ENCODE results near the gene RIPOR2. TPM values are rescaled to one million over a fixed set of nuclear protein-coding genes. Genes with fewer than 3 reads are reported as not detected.

The RIPOR2 gene
- total and polyA plus RNA-seq, 10 of the 15 experiments (the other 5 are each of a cell fraction or from before 2014, with no cell fraction given) = 22.2 to 48.2 (median 34.7) TPM

DNA sequence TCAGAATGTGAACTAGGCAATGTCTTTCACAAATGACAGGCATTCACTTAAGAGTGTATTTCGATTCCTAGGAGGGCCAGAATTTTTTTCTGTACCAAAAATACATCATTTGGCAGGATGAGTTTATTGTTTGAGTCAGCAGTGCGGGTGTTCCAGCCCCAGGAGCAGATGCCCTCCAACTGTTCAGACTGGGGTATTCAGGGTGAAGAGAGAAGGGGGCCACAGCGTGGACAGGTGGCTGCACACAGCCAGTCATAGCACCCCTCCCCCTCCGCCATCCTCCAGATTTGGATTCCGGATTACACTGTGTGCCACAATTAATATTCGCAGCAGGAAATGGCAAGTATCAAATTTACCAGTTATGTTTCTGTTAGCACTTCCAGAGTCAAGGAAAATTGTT lies 38.6 kb downstream of the RIPOR2 start:
- RAD21 ChIA-PET (ENCODE audit: unreplicated experiment) = no interaction called here
- WGBS (ENCODE audit: insufficient coverage, insufficient replicate concordance, low lambda C conversion rate, missing lambda C conversion rate) = 92% methylated on average over 6 of the region's 6 CpGs

More for the DNA sequence above, 38.6 kb downstream of the RIPOR2 start:
- DNase-seq (ENCODE audit: low read depth, low spot score) (no peak), FAIRE-seq (no peak), ATAC-seq (no peak)
- Histone ChIP-seq H3K79me2 (ENCODE audit: control insufficient read depth, insufficient read depth, low read length) (no peaks in the 10 kb centered on the region), H3K4me1 (ENCODE audit: control insufficient read depth, insufficient read depth, low read length) (no peaks in the 10 kb centered on the region), H4K20me1 (ENCODE audit: control insufficient read depth, insufficient read depth) (no peaks in the 10 kb centered on the region), H3K36me3 (ENCODE audit: control insufficient read depth in 2 of 2, insufficient read depth in 2 of 2, low read length in 1 of 2) (no peaks in the 10 kb centered on the region), H2AFZ (ENCODE audit: control insufficient read depth, low read depth, low read length) (no peak overlapping the region), H3K9me3 (replicated peaks; ENCODE audit: control insufficient read depth, insufficient read depth, low read length) (no peaks in the 10 kb centered on the region), H3K4me3 (no peak overlapping the region), H3K27ac (ENCODE audit: control insufficient read depth, insufficient read depth) (no peak overlapping the region), H3K9ac (ENCODE audit: control insufficient read depth, insufficient read depth, low read length) (no peak overlapping the region), H3K4me2 (ENCODE audit: control insufficient read depth, insufficient read depth) (no peak overlapping the region), H3K27me3 (replicated peaks in 1 of 2; ENCODE audit: control insufficient read depth in 2 of 2, insufficient read depth in 2 of 2, low read length in 1 of 2) (no peaks in the 10 kb centered on the region)
- TF ChIP-seq, protein P1, sequence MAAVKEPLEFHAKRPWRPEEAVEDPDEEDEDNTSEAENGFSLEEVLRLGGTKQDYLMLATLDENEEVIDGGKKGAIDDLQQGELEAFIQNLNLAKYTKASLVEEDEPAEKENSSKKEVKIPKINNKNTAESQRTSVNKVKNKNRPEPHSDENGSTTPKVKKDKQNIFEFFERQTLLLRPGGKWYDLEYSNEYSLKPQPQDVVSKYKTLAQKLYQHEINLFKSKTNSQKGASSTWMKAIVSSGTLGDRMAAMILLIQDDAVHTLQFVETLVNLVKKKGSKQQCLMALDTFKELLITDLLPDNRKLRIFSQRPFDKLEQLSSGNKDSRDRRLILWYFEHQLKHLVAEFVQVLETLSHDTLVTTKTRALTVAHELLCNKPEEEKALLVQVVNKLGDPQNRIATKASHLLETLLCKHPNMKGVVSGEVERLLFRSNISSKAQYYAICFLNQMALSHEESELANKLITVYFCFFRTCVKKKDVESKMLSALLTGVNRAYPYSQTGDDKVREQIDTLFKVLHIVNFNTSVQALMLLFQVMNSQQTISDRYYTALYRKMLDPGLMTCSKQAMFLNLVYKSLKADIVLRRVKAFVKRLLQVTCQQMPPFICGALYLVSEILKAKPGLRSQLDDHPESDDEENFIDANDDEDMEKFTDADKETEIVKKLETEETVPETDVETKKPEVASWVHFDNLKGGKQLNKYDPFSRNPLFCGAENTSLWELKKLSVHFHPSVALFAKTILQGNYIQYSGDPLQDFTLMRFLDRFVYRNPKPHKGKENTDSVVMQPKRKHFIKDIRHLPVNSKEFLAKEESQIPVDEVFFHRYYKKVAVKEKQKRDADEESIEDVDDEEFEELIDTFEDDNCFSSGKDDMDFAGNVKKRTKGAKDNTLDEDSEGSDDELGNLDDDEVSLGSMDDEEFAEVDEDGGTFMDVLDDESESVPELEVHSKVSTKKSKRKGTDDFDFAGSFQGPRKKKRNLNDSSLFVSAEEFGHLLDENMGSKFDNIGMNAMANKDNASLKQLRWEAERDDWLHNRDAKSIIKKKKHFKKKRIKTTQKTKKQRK (IDR thresholded peaks at IDR 0.05; ENCODE audit: low read depth, low read length) = no peak
- no peak for TF ChIP-seq CBFB (IDR thresholded peaks at IDR 0.05; ENCODE audit: low read depth)
- no TSS peak for BruUV-seq (replicated peaks)
- CTCF ChIA-PET = interaction anchor here (1.1 kb wide), 1 partner anchor 12 kb away, joined by 3 read pairs; no protein-coding TSS in a partner anchor
- SMC1A ChIA-PET (ENCODE audit: uncharacterized antibody, unreplicated experiment) = no interaction called here
- in situ Hi-C loops (cut with MboI) (no loop called here), intact Hi-C loops (cut with micrococcal nuclease; ENCODE audit: unreplicated experiment) (no loop called here)
- POLR2A ChIA-PET = no interaction called here
